Activated CD4-positive, CD25-positive, alpha-beta regulatory T cell (primary cell): ENCODE data around the gene ATG14.
"Not testable (repeated sequence)": the region's sequence is repeated elsewhere in the genome, so short reads cannot be mapped to it uniquely, and the experiment has no call there.

ENCODE experiments used
- DNase-seq, 4 experiments: peaks; one replicate each; lab custom pipeline; 2025; lab: John Stamatoyannopoulos, UW

Gene ATG14

GRCh38 chr14:55433880-55434804, 22.5 kb upstream of the ATG14 start:
- DNase-seq, result no peak

- DNase-seq, result no peak
Measured at GRCh38 chr14:55432628-55433027, 21.0 kb upstream of the ATG14 start.

GRCh38 chr14:55430024-55430690, 18.5 kb upstream of the ATG14 start:
- DNase-seq, result peak in 1 of 4 experiments; percentile 10

GRCh38 chr14:55427439-55427838, 15.8 kb upstream of the ATG14 start:
- DNase-seq, result no peak

GRCh38 chr14:55426891-55427290, 15.3 kb upstream of the ATG14 start:
- DNase-seq, result no peak

- DNase-seq, result no peak
Measured at GRCh38 chr14:55425091-55425490, 13.5 kb upstream of the ATG14 start.

- DNase-seq, result no peak
Measured at GRCh38 chr14:55423969-55424368, 12.3 kb upstream of the ATG14 start.

- DNase-seq, result not testable (repeated sequence)
Measured at GRCh38 chr14:55422338-55422737, 10.7 kb upstream of the ATG14 start.

GRCh38 chr14:55419663-55420062, 8.0 kb upstream of the ATG14 start:
- DNase-seq, result no peak

- no peak for DNase-seq
Measured at GRCh38 chr14:55418411-55418810, 6.8 kb upstream of the ATG14 start.

GRCh38 chr14:55417955-55418354, 6.3 kb upstream of the ATG14 start:
- no peak for DNase-seq

GRCh38 chr14:55416866-55417265, 5.2 kb upstream of the ATG14 start:
- DNase-seq, result no peak

GRCh38 chr14:55414551-55414950, 2.9 kb upstream of the ATG14 start:
- no peak for DNase-seq

GRCh38 chr14:55412676-55413075, 1.0 kb upstream of the ATG14 start:
- DNase-seq, result no peak

GRCh38 chr14:55410876-55411275, 754 bp downstream of the ATG14 start:
- DNase-seq, result no peak

- no peak for DNase-seq
Measured at GRCh38 chr14:55404173-55404854, 7.3 kb downstream of the ATG14 start.

- DNase-seq, result no peak
Measured at GRCh38 chr14:55401751-55402150, 9.9 kb downstream of the ATG14 start.

GRCh38 chr14:55399852-55400251, 11.8 kb downstream of the ATG14 start:
- no peak for DNase-seq

GRCh38 chr14:55399183-55399582, 12.4 kb downstream of the ATG14 start:
- no peak for DNase-seq

GRCh38 chr14:55398679-55399078, 13.0 kb downstream of the ATG14 start:
- no peak for DNase-seq

- no peak for DNase-seq
Measured at GRCh38 chr14:55389330-55389729, 22.3 kb downstream of the ATG14 start.

- no peak for DNase-seq
Measured at GRCh38 chr14:55388160-55388559, 23.5 kb downstream of the ATG14 start.

GRCh38 chr14:55387121-55387520, 24.5 kb downstream of the ATG14 start:
- no peak for DNase-seq
